ENCODE data around the gene CCDC144A. TPM values are rescaled to one million over a fixed set of nuclear protein-coding genes. Genes with fewer than 3 reads are reported as not detected.
"Not testable (repeated sequence)": the region's sequence is repeated elsewhere in the genome, so short reads cannot be mapped to it uniquely, and the experiment has no call there.

The CCDC144A gene
- total RNA-seq, 1 donor from 2014 or later, result 1.2 TPM

DNA sequence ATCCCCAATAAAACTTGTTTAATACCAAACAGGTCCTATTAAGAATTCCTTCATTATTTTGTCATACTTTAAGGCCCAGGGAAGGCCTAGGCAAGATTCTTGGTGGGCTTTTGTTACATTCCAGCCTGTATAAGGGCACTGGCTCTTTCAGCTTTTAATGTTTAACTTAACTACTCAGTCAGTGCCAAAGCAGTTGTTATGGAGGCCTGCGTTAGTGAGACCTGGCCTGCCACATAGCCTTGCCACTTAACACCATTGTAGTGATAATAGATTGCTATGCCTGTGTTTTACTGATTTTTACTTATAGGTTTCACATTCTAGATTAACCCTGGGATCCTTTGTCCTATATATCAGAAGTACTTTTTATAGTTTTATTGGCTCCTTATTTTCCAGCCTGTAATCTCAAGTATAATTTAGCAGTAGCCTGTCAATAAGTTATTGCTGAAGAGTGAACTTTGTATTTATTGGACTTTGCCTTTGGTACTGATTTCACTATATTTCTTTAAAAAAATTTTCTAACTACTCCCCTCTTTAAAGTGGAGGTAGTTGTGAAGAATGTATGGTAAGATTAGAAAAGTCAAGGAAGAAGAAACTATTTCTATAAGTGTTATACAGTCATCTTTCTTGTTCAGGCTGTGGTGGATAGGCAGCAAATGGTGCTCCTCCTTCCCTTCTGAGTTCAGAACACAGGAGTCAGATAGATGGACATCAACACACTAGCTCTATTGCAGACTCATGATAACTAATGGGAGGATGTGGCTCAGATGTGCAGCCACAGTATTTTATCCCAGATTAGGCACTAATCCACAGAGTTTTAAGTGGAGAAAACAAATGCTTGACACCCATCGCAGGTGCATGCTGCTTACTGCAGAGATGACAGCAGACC, 78.5 kb downstream of the CCDC144A start:
- H3K9me3 Mint-ChIP-seq (ENCODE audit: unreplicated experiment); H3K4me1 Mint-ChIP-seq (ENCODE audit: low read depth, unreplicated experiment); H3K27ac Mint-ChIP-seq (ENCODE audit: unreplicated experiment); H3K36me3 Mint-ChIP-seq (ENCODE audit: unreplicated experiment); H3K27me3 Mint-ChIP-seq (ENCODE audit: unreplicated experiment); H3K4me3 Mint-ChIP-seq (ENCODE audit: unreplicated experiment); DNase-seq: not testable (repeated sequence)

DNA sequence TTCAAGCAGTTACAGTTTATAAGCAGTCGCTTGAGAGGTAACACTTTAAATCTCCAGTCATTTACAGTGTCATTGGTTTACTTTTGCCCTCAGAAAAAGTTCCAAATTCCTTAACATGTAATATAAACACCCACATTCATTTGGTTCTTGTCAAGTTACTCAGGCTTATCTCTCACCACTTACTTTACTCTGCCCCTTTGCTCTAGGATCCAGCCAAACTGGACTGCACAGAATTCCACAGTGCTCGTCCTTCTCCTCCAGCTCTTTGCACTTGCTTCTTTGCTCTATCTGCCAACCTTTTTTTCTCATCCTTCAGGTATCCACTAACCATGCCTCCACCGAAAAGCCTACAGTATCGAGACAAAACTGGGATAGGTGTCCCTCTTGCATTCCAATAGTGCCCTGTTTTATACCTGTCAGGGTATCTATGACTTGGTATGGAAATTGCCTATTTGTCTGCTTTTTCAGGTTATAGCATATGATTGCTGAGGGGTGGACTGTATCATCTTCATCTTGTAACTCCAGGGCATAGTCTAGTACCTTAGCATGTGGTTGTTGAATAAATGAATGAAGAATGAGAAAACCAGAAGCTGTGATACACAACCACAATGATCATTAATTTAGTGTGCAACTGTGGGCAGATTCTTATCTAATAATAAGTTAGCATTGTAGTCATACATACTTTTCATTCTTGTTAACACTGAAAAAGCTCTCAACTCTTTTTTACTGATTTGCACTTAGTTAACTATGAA, 82.5 kb downstream of the CCDC144A start:
- not testable (repeated sequence) for H3K9me3 Mint-ChIP-seq (ENCODE audit: unreplicated experiment); H3K36me3 Mint-ChIP-seq (ENCODE audit: unreplicated experiment); H3K27me3 Mint-ChIP-seq (ENCODE audit: unreplicated experiment); H3K4me1 Mint-ChIP-seq (ENCODE audit: low read depth, unreplicated experiment); DNase-seq; H3K4me3 Mint-ChIP-seq (ENCODE audit: unreplicated experiment); H3K27ac Mint-ChIP-seq (ENCODE audit: unreplicated experiment)

DNA sequence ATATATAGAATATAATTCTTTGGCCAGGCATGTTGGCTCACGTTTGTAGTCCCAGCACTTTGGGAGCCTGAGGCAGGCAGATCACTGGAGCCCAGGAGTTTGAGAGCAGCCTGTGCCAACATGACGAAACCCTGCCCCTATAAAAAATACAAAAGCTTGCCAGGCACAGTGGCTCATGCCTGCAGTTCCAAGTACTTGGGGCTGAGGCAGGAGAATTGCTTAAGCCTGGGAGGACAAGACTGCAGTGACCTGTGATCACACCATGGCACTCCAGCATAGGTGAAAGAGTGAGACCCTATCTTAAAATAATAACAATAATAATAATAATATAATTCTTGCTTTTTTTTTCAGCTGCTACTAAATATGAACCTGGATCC, 83.1 kb downstream of the CCDC144A start:
- not testable (repeated sequence) for H3K4me3 Mint-ChIP-seq (ENCODE audit: unreplicated experiment); H3K27me3 Mint-ChIP-seq (ENCODE audit: unreplicated experiment); DNase-seq; H3K27ac Mint-ChIP-seq (ENCODE audit: unreplicated experiment); H3K9me3 Mint-ChIP-seq (ENCODE audit: unreplicated experiment); H3K4me1 Mint-ChIP-seq (ENCODE audit: low read depth, unreplicated experiment); H3K36me3 Mint-ChIP-seq (ENCODE audit: unreplicated experiment)

DNA sequence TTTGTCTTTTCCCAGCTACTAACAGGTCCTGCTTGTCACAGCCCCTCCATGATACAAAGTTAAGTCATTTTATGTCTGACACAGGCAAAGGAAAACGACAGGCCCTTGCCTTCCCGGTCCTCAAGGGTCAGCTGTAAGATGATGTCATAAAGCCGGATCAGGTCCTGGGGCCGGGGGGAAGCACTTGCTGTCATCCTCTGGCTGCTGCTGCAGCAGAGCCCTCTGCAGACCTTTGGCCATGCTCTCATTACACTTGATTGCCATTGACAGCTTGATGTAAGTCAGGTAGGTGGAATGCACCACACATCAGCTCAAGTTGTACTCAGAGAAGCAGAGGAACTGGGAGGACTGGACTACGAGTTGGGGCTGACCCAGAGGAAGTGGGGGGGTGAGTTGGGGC, 97.8 kb downstream of the CCDC144A start:
- not testable (repeated sequence) for H3K4me1 Mint-ChIP-seq (ENCODE audit: low read depth, unreplicated experiment); H3K27me3 Mint-ChIP-seq (ENCODE audit: unreplicated experiment); H3K9me3 Mint-ChIP-seq (ENCODE audit: unreplicated experiment); H3K36me3 Mint-ChIP-seq (ENCODE audit: unreplicated experiment); H3K4me3 Mint-ChIP-seq (ENCODE audit: unreplicated experiment)
- H3K27ac Mint-ChIP-seq (ENCODE audit: unreplicated experiment), result peak overlapping the region; percentile 78
- DNase-seq, result peak; percentile 17

DNA sequence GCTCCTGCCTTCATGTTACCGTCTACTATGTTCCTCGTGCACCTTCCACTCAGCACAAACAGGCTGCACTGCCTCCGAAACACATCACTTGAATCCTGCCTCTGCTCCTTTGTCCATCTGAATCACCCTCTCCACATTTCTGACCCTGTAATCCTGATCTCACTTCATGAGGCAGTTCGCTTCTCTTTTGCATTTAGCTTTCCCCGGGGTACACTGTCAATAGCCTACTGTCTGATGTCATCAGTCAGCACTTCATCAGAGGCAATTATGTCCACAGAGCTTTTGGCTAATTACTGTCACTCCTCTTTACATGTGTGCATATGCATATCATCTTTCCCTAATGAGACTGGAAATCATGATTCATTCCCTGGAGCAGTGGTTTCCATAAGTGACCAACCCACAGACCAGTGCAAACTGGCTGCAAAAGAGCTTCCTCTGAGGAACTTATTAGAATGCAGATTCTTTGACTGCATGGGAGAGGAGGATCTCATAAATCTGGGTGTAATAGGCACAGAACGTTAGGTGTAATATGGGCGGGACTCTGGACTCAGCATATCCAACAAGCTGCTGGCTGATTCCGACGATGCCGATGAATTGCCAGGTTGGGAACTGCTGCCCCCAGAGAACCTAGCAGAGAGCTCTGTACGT, 99.0 kb downstream of the CCDC144A start:
- not testable (repeated sequence) for H3K4me1 Mint-ChIP-seq (ENCODE audit: low read depth, unreplicated experiment); H3K36me3 Mint-ChIP-seq (ENCODE audit: unreplicated experiment); H3K27me3 Mint-ChIP-seq (ENCODE audit: unreplicated experiment); DNase-seq; H3K9me3 Mint-ChIP-seq (ENCODE audit: unreplicated experiment)
- peak overlapping the region; percentile 61 for H3K4me3 Mint-ChIP-seq (ENCODE audit: unreplicated experiment)
- H3K27ac Mint-ChIP-seq (ENCODE audit: unreplicated experiment), result peak overlapping the region; percentile 95

DNA sequence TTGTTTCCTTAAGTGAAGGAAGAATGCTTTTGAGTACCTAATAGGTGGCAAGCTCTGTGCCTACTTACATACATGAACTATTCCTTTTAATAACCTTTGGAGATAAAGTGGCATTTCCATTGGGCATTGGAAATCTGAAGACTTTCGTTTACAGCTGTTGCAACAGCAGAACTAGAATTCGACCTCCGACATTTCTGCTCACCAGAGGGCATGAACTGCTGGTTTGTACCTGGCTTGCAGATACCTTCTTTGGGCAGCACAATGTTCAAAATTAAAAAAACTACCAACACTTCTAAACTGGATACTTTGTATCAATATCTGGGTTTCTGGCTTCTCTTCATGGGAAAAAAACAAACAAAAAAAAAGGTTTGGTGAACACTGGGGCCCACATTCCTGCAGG, 99.6 kb downstream of the CCDC144A start:
- H3K9me3 Mint-ChIP-seq (ENCODE audit: unreplicated experiment); H3K27ac Mint-ChIP-seq (ENCODE audit: unreplicated experiment); H3K27me3 Mint-ChIP-seq (ENCODE audit: unreplicated experiment); H3K36me3 Mint-ChIP-seq (ENCODE audit: unreplicated experiment); H3K4me1 Mint-ChIP-seq (ENCODE audit: low read depth, unreplicated experiment); H3K4me3 Mint-ChIP-seq (ENCODE audit: unreplicated experiment); DNase-seq: not testable (repeated sequence)

DNA sequence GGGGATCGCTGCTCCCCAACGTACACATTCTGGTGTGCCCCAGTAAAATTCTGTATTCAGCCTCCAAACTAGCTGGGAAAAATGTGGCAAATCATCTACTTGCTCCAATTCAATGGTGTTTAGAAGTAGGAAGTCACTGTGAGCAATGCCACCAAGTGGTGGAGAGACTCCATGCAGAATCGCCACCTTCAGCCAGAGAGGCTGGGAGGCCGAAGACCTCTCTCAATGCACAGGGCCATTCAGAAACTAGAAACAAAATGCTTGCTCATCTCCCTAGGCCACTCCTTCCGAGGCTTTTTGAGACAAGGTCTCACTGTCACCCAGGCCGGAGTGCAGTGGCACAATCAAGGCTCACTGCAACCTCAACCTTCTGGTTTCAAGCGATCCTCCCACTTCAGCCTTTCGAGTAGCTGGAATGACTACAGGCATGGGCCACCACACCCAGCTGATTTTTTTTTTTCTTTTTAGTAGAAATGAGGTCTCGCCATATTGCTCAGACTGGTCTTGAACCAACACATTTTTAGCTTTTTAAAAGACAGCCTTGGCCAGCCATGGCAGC, 100.4 kb downstream of the CCDC144A start:
- H3K27ac Mint-ChIP-seq (ENCODE audit: unreplicated experiment); H3K4me3 Mint-ChIP-seq (ENCODE audit: unreplicated experiment); H3K27me3 Mint-ChIP-seq (ENCODE audit: unreplicated experiment); DNase-seq; H3K4me1 Mint-ChIP-seq (ENCODE audit: low read depth, unreplicated experiment); H3K9me3 Mint-ChIP-seq (ENCODE audit: unreplicated experiment); H3K36me3 Mint-ChIP-seq (ENCODE audit: unreplicated experiment): not testable (repeated sequence)

DNA sequence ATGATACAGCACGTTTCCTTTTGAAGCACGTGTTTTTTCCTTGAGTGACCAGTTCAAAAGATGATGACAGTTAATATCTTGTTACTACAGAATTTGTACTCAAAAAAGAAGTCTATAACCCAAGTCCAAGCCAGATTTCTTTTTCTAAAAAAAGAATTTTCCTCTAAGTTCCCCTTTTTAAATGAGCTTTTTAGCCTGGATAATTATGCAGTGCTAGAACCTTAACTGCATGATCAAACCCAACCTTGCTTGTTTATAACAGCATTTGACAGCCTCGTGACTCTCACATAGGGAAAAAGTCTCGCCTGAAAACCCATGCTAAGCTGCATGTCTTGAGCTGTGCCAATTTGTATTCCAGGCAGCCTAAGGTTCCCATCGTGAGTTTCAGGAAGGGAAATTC, 104.2 kb downstream of the CCDC144A start:
- not testable (repeated sequence) for H3K27ac Mint-ChIP-seq (ENCODE audit: unreplicated experiment); H3K4me3 Mint-ChIP-seq (ENCODE audit: unreplicated experiment); H3K27me3 Mint-ChIP-seq (ENCODE audit: unreplicated experiment); DNase-seq; H3K4me1 Mint-ChIP-seq (ENCODE audit: low read depth, unreplicated experiment); H3K9me3 Mint-ChIP-seq (ENCODE audit: unreplicated experiment); H3K36me3 Mint-ChIP-seq (ENCODE audit: unreplicated experiment)

DNA sequence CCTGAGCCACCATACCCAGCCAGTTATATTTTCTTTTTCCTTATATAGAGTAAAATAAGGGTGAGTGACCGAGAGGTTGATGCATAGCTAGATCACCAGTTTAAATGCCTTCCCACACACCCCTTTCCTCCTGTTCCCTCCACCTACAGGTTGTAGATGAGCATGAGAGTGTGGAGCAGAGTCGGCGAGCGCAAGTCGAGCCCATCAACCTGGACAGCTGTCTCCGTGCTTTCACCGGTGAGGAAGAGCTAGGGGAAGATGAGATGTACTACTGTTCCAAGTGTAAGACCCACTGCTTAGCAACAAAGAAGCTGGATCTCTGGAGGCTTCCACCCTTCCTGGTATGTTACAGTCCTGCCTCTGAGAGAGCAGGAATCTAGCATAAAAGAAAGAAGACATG, 105.9 kb downstream of the CCDC144A start:
- H3K4me3 Mint-ChIP-seq (ENCODE audit: unreplicated experiment); H3K4me1 Mint-ChIP-seq (ENCODE audit: low read depth, unreplicated experiment); H3K9me3 Mint-ChIP-seq (ENCODE audit: unreplicated experiment); H3K36me3 Mint-ChIP-seq (ENCODE audit: unreplicated experiment); H3K27ac Mint-ChIP-seq (ENCODE audit: unreplicated experiment); H3K27me3 Mint-ChIP-seq (ENCODE audit: unreplicated experiment); DNase-seq: not testable (repeated sequence)

DNA sequence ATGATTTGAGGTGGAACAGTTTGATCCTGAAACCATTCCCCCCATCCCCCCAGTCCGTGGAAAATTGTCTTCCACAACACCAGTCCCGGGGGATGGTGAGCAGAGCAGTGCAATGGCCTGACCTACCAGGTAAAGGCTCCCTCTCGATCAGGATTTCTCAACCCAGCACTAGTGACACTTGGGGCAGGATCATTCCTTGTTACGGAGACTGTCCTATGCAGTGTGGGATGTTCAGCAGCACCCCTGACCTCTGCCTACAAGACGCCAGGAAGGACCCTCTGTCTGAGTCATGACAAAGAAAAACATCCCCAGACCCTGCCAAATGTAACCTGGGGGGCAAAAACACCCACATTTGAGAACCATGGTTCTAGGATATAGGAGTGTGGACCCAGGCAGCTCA, 114.8 kb downstream of the CCDC144A start:
- not testable (repeated sequence) for H3K4me3 Mint-ChIP-seq (ENCODE audit: unreplicated experiment); H3K36me3 Mint-ChIP-seq (ENCODE audit: unreplicated experiment); DNase-seq; H3K27me3 Mint-ChIP-seq (ENCODE audit: unreplicated experiment); H3K9me3 Mint-ChIP-seq (ENCODE audit: unreplicated experiment); H3K27ac Mint-ChIP-seq (ENCODE audit: unreplicated experiment); H3K4me1 Mint-ChIP-seq (ENCODE audit: low read depth, unreplicated experiment)

DNA sequence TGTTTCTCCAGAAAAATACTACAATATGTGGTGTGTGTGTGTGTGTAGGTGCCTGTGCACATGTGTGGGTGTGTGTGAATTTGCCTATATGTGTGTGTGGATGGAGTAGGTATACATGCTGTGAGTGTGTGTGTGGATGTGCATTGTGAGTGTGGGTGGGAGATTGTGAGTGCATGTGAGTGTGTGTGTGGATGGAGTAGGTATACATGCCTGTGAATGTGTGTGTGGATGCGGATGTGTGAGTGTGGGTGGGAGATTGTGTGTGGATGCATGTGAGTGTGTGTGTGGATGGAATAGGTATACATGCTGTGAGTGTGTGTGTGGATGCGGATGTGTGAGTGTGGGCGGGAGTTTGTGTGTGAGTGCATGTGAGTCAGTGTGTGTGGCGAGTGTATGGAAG, 116.6 kb downstream of the CCDC144A start:
- H3K27me3 Mint-ChIP-seq (ENCODE audit: unreplicated experiment); H3K4me3 Mint-ChIP-seq (ENCODE audit: unreplicated experiment); DNase-seq; H3K36me3 Mint-ChIP-seq (ENCODE audit: unreplicated experiment); H3K27ac Mint-ChIP-seq (ENCODE audit: unreplicated experiment); H3K9me3 Mint-ChIP-seq (ENCODE audit: unreplicated experiment); H3K4me1 Mint-ChIP-seq (ENCODE audit: low read depth, unreplicated experiment): not testable (repeated sequence)

DNA sequence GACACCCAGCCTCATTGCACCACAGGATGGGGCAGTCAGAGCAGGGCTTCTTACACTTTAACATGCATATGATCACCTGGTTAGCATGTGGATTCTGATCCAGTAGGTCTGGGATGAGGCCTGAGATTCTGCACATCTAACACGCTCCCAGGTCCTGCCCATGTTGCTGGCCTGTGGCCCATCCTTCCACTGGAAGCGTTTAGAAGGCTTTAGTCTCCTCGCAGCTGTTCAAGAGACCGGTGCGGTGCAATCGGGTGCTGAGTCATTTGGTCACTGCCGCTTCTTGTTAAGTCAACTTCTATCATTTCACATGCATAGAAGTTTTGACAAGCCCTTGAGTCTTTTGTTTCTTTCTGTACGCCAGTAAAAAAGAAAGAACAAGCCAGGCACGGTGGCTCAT, 117.6 kb downstream of the CCDC144A start:
- not testable (repeated sequence) for H3K9me3 Mint-ChIP-seq (ENCODE audit: unreplicated experiment); H3K27me3 Mint-ChIP-seq (ENCODE audit: unreplicated experiment); H3K27ac Mint-ChIP-seq (ENCODE audit: unreplicated experiment); H3K4me1 Mint-ChIP-seq (ENCODE audit: low read depth, unreplicated experiment); DNase-seq; H3K4me3 Mint-ChIP-seq (ENCODE audit: unreplicated experiment); H3K36me3 Mint-ChIP-seq (ENCODE audit: unreplicated experiment)
